ENCODE data around the gene CHAD.

The CHAD gene

DNA sequence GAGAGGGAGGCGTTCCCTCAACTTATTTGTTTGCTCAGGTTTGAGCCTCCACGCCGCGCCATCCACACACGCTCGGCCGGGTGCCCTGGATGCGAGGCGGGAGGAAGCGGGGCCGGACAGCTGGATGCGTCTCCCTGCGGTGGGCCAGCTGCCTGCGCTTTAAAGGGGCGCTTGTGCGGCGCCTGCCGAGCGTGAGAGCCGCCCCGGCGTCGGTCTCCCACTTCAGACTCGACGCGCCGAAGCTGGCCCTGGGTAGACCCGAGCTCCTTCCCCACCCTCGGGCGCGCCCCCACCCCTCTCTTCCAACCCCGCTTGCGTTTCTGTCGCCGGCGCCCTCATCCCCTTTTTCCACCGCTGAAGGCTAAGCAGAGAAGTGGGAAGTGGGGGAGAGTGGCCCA lies 527 bp upstream of the CHAD start:
- DNase-seq (ENCODE audit: low read depth) = no peak
- TF ChIP-seq, protein P1, sequence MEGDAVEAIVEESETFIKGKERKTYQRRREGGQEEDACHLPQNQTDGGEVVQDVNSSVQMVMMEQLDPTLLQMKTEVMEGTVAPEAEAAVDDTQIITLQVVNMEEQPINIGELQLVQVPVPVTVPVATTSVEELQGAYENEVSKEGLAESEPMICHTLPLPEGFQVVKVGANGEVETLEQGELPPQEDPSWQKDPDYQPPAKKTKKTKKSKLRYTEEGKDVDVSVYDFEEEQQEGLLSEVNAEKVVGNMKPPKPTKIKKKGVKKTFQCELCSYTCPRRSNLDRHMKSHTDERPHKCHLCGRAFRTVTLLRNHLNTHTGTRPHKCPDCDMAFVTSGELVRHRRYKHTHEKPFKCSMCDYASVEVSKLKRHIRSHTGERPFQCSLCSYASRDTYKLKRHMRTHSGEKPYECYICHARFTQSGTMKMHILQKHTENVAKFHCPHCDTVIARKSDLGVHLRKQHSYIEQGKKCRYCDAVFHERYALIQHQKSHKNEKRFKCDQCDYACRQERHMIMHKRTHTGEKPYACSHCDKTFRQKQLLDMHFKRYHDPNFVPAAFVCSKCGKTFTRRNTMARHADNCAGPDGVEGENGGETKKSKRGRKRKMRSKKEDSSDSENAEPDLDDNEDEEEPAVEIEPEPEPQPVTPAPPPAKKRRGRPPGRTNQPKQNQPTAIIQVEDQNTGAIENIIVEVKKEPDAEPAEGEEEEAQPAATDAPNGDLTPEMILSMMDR (IDR thresholded peaks at IDR 0.05; ENCODE audit: insufficient read depth, low read depth, low read length, missing control alignments) = no peak
- no peak overlapping the region for H3K4me3 ChIP-seq (ENCODE audit: low read depth, low read length)

DNA sequence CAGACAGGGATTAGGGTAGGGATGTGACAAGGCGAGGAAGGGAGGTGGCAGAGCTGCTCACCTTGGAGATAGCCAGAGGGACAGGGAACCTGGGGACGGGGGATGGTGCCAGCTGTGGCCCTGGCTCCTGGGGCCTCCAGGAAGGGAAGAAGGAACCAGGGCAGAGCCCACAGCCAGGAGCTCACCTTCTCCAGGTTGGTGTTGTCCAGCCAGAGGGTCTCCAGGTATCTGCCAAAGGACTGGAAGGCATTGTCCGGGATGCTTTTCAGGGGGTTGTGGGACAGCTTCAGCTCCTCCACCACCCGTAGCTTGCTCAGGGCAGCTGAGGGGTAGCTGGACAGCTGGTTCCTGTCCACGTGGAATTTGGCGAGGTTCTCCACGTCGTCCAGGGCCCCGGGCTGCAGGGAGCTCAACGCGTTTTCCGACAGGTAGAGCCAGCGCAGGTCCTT lies 801 bp downstream of the CHAD start:
- TF ChIP-seq, protein P1 (IDR thresholded peaks at IDR 0.05; ENCODE audit: insufficient read depth, low read depth, low read length, missing control alignments) = no peak
- no peak overlapping the region for H3K4me3 ChIP-seq (ENCODE audit: low read depth, low read length)
- no peak for DNase-seq (ENCODE audit: low read depth)

DNA sequence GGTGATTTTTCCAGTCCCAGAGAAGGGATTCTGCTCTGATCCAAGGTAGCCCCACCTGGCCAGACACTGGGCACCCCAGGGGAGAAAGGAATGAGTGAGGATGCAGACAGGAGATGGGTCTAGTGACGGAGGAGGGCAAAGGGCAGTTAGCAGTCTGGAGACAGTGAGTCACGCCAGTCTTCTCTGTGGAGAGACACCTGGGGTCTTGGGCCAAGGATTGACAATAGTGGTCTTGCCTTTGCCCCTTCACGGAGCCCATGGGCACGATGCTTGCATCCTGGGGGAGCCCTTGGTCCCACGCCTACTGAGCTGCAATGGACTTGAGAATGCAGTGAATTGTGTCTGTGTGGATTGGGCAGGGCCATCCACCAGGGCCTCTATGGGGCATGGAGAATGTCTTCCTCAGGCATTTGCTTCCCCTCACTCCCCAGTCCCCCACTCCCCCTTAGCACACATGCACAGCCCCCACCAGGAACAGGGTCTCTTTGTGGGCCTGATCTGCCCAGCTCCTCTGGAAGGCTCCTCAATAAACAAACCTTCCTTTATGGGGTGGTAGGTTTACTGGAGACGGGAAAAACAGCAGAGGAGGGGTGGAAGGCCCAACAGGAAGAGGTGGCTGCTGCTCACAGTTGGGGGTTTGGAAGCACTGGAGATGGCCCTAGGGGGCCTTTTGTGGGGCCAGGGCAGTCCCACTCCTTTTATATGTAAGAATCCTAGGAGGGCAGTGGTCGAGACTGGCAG lies 1.4 kb downstream of the CHAD start:
- TF ChIP-seq, protein P1 (IDR thresholded peaks at IDR 0.05; ENCODE audit: insufficient read depth, low read depth, low read length, missing control alignments) = no peak

DNA sequence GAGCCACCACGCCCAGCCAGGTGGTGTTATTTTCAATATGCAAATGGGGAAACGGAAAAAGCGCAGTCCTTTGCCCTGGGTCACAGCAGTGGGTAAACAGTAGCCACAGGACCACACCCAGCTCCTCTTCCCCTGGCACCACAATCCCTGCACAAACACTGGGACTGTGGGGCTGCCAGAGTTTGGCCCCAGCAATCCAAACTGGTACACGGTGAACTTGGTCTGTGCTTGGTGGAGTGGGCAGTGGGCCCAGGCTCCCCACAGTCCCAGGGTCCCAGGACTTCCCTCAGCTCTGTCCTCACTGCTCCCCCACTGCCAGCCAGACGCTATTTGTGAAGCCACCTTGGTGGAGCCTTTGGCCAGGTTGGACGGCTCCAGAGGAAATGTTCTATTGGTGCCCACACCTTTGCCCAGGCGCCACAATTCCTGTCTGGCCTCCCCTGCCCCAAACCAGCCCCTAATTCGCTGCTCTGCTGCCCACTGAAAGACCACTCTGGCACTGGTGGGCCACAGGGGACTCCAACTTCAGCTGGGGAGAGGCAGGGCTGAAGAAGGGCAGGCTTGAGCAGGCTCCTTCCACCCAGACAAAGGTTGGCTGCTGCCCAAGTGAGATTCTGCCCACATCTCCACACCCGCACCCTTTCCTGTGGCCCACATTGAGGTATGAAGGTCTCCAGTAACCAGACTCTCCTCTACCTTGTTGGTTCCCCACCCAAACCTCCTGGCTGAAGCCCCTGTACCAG lies 2.1 kb downstream of the CHAD start:
- DNase-seq (ENCODE audit: low read depth) = peak; percentile 63
- TF ChIP-seq, protein P1 (IDR thresholded peaks at IDR 0.05; ENCODE audit: insufficient read depth, low read depth, low read length, missing control alignments) = no peak

More for the DNA sequence above, 1.4 kb downstream of the CHAD start:
- no peak overlapping the region for H3K4me3 ChIP-seq (ENCODE audit: low read depth, low read length)
- no peak for DNase-seq (ENCODE audit: low read depth)

DNA sequence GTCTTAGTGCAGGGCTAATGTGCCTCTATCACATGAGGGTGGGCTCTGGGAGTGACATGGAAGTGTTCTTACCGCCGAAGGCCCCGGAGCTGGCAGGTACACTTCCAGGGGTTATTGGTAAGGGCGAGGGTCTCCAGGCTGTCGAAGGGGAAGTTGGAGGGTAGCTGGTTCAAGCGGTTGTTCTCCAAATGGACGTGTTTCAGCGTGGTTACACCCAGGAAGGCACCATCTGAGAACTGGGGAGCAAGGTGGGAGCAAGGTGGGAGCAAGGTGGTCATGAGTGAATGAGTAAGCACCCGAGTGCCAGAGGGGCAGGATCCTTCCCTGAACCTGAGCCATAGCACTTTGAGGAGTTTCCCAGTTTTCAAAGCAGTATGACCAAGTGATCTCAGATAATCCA lies 3.0 kb downstream of the CHAD start:
- H3K4me3 ChIP-seq (ENCODE audit: low read depth, low read length) = no peak overlapping the region
- DNase-seq (ENCODE audit: low read depth) = no peak
- TF ChIP-seq, protein P1 (IDR thresholded peaks at IDR 0.05; ENCODE audit: insufficient read depth, low read depth, low read length, missing control alignments) = no peak

More for the DNA sequence above, 2.1 kb downstream of the CHAD start:
- H3K4me3 ChIP-seq (ENCODE audit: low read depth, low read length) = no peak overlapping the region

DNA sequence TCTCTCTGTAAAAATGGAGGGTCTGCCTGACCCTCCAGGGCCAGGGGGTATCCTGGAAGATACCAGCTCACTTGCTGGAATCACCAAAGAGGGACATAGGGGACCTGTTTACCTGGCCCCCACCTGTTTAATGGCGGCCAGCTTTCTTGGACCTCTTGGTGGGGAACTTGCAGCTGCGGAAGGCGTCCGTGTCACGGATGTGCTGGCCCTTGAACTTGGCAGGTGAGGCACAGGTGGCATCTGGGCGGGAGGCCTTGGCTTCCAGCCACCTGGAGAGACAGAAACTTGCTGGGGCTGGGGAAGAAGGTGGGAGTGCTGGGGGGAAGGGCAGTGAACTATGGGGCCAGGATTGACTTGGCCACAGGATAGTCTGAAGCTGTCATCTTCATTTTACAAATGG lies 3.5 kb downstream of the CHAD start:
- no peak overlapping the region for H3K4me3 ChIP-seq (ENCODE audit: low read depth, low read length)
- DNase-seq (ENCODE audit: low read depth) = no peak
- TF ChIP-seq, protein P1 (IDR thresholded peaks at IDR 0.05; ENCODE audit: insufficient read depth, low read depth, low read length, missing control alignments) = no peak
